Pancreas (tissue), 10 donors: ENCODE results near the gene CD99L2. TPM values are rescaled to one million over a fixed set of nuclear protein-coding genes. Genes with fewer than 3 reads are reported as not detected.

Experiments
- ATAC-seq, 4 donors: fragments of 200-7000 bp; cut with Tn5 transposase; one replicate each; pipeline versions ENCODE4 v1.8.0 to v1.9.1; 2020; ENCODE audit warnings: mild to moderate bottlenecking in 4 of 4, moderate library complexity in 4 of 4
- DNase-seq, 6 donors: peaks; one replicate each; pipeline ENCODE4 v3.0.0-alpha.2; 2020
- FAIRE-seq: peaks from 2 replicates; lab custom pipeline; 2012; peaks lifted over from hg19 to GRCh38; lab: Jason Lieb, UNC
- H3K27ac ChIP-seq, 4 donors: fragments of 200-600 bp; sonication (generic); 1 replicate in 3 of 4; 2 replicates in 1 of 4; pipeline versions ENCODE4 v1.5.0 to v1.8.0; 2020
- H3K27me3 ChIP-seq, 4 donors: fragments of 200-600 bp; one replicate each; pipeline ENCODE4 v1.8.0; 2021
- H3K36me3 ChIP-seq, 3 donors: fragments of 200-600 bp; sonication (generic) in 1 of 3; one replicate each; pipeline versions ENCODE4 v1.5.0 to v1.8.0; 2020 to 2021
- H3K4me1 ChIP-seq, 3 donors: fragments of 200-600 bp; one replicate each; pipeline ENCODE4 v1.8.0; 2021
- H3K4me3 ChIP-seq, 4 donors: fragments of 200-600 bp; sonication (generic) in 2 of 4; one replicate each; pipeline versions ENCODE4 v1.5.0 to v1.8.0; 2020 to 2021
- H3K9me3 ChIP-seq, 4 donors: fragments of 200-600 bp; one replicate each; pipeline ENCODE4 v1.8.0; 2021
- WGBS, 2 donors: extraction: QIAGEN DNeasy Blood & Tissue Kit; methylation state at CpG; one replicate each; pipeline ENCODE4 v1.1.7; 2013; 5-methylcytosine and 5-hydroxymethylcytosine counted together
- intact Hi-C, 3 donors: fragments of 100-400 bp; cut with DNase I; formaldehyde crosslinking; loops; one replicate each; pipeline versions ENCODE4 v1.11.1 to v1.14.2; 2022
- polyA plus RNA-seq, 2 donors: library from polyadenylated mRNA; stranded (reverse); fragments of 200-250 nt; gene quantifications; one replicate each; pipeline ENCODE4 v1.2.3, GENCODE V29; 2013
- total RNA-seq, 6 donors: library from RNA; stranded (reverse); fragmentation: NEBNext Ultra II Directional in 4 of 6; extraction: Animal tissue kit (Norgen Biotek cat#: 25700) in 4 of 6; gene quantifications; one replicate each; pipeline versions ENCODE4 v1.2.1 to v1.2.4, GENCODE V29; 2021 to 2023
- TF ChIP-seq, protein P1 (sequence below), 4 donors: fragments of 200-600 bp; sonication (generic) in 3 of 4; IDR thresholded peaks; one replicate each; pipeline versions ENCODE4 v1.5.0 to v1.8.0; 2021; ENCODE audit warnings: antibody characterized with exemption in 4 of 4
- donor health status: healthy with polysubstance abuse.
- donor health status: DM: no; HTN: no; CAD: no; lungs with moderate emphysema.
- donor health status: DM: no; HTN: no; CAD: no.
- donor health status: control.
- donor health status: control.
- donor health status: Bipolar disorder and iron deficiency.
- donor health status: DM: yes; HTN: yes; CAD: no.
- donor health status: DM: no; HTN: no; CAD: no.
- donor health status: DM: no; HTN: no; CAD: no.
- donor health status: DM: yes; HTN: yes; CAD: no.

CD99L2 gene
- total and polyA plus RNA-seq, 8 donors = 10.4 to 25.1 (median 16.2) TPM

DNA sequence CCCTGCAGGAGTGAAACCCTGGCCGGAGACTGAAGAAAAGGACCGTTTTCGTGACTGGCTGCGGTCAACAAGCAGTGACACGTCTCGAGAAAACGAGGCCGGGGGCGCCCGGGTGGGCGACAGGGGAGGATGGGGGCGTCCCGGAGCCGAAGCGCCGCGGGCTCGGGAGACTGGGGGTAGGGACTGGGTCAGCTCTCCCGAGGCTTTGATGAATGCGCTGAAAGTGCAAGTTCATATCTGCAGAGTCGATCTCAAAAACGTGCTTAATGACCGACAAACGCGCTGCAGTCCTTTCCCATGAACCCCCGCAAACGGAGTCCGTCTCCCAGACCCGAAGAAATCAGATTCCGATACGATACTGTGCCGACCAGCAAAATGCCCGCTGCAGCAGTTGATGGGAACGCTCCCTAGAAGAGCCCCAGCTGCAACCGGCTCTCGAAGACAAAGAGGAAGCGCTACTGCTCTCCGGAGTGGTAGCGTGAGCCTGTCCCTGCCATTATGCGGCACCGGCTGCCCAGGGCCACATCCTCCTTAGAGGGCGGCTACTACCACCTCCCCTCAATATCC is 806 bp upstream of the CD99L2 start:
- Histone ChIP-seq H3K9me3 (no peaks in the 10 kb centered on the region), H3K4me3 (peak overlapping the region; percentile 32 to 56 (median 51)), H3K4me1 (no peaks in the 10 kb centered on the region), H3K27ac (peak overlapping the region in 1 of 4 donors; percentile 19), H3K36me3 (no peaks in the 10 kb centered on the region), H3K27me3 (no peaks in the 10 kb centered on the region)
- DNase-seq = peak in 5 of 6 donors; percentile 1 to 66 (median 31)
- peak; percentile 15 to 61 (median 36) for ATAC-seq
- FAIRE-seq = no peak
- intact Hi-C loops = no loop called here
- TF ChIP-seq, protein P1, sequence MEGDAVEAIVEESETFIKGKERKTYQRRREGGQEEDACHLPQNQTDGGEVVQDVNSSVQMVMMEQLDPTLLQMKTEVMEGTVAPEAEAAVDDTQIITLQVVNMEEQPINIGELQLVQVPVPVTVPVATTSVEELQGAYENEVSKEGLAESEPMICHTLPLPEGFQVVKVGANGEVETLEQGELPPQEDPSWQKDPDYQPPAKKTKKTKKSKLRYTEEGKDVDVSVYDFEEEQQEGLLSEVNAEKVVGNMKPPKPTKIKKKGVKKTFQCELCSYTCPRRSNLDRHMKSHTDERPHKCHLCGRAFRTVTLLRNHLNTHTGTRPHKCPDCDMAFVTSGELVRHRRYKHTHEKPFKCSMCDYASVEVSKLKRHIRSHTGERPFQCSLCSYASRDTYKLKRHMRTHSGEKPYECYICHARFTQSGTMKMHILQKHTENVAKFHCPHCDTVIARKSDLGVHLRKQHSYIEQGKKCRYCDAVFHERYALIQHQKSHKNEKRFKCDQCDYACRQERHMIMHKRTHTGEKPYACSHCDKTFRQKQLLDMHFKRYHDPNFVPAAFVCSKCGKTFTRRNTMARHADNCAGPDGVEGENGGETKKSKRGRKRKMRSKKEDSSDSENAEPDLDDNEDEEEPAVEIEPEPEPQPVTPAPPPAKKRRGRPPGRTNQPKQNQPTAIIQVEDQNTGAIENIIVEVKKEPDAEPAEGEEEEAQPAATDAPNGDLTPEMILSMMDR (IDR thresholded peaks at IDR 0.05) = no peak
- WGBS, 2 donors = 2 to 36% methylated on average over 42 of the region's 42 CpGs

DNA sequence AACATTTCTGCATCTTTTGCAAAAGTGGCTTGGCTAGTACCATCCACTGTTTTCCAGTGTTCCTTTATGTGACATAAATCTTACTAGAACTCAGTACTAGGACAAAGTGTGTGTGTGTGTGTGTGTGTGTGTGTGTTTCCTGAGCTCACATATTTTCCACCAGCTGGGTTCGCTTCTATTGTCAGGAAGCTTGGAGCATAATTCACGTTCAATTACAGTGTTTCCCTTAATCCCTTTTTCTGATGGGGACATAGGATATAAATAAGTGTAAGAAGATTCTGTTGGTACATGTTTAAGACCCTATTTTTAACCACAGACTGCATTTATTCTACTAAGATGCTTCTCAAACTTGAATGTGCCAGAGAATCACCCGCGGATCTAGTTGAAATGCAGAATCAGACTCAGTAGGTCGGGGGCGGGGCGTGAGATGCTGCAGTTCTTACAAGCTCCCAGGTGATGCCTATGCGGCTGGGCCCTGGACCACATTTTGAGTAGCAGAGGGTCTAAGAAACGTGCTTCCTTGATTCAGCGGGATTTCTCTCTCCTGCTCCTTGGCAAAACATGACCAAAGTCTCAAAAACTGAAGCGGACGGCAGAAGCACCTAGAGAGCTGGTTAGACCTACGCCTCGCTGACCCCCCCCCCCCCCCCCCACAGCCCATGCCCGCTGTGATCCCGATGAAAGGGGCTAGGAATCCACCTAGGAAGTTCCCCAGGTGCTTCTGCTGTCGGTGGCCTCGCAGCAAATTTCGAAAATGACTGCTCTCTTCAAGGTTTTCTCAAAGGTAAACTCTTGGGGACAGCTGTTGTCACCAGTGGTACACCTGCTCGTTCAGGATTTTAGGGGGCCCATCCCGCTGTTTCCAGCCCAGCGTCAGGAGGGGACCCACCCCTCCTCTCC is 797 bp downstream of the CD99L2 start:
- no peaks in the 10 kb centered on the region for H3K36me3 ChIP-seq
- ATAC-seq (no peak), DNase-seq (peak in 4 of 6 donors; percentile 15 to 61 (median 22)), FAIRE-seq (no peak)
- TF ChIP-seq, protein P1 (IDR thresholded peaks at IDR 0.05) = no peak
- intact Hi-C loops = no loop called here
- no peaks in the 10 kb centered on the region for H3K4me1 ChIP-seq
- H3K4me3 ChIP-seq = peak overlapping the region; percentile 42 to 56 (median 51)
- WGBS, 2 donors = 2 to 21% methylated on average over 22 of the region's 22 CpGs
- peak overlapping the region in 2 of 4 donors; percentile 31 to 62 for H3K27ac ChIP-seq
- H3K27me3 ChIP-seq = no peaks in the 10 kb centered on the region
- no peaks in the 10 kb centered on the region for H3K9me3 ChIP-seq

DNA sequence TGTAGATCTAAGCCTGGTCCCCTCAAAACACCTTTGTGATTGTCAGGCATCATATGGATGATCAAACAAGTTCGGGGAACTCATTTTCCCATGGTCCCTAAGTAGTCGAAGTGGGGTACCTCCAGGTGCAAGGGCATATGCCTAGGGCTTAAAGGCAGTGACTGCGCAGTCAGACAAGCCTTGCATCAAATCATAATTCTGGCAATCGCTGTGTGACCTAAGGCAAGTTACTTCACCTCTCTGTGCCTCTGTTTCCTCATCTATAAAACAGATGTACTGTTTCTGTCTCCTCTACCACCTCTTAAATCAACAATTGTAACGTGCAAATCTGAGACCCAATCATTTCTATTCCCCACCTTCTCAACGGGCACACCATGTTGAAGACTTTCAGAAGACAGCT is 1.8 kb downstream of the CD99L2 start:
- no peak for ATAC-seq
- WGBS, 2 donors = 74 to 91% methylated on average over 6 of the region's 6 CpGs
- TF ChIP-seq, protein P1 (IDR thresholded peaks at IDR 0.05) = no peak

DNA sequence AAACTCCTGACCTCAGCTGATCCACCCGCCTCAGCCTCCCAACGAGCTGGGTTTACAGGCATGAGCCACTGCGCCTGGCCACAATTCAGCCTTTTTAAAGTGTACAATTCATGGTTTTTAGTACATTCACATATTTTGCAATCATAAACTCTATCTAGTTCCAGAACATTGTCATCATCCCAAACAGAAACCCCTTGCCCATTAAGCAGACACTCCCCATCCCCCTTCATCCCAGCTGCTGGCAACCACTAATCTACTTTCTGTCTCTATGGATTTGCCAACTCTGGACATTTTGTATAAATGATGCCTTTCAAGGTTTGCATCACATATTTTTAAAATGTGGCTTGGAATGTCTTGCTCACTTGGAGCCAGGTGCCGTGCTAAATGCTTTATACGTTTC is 4.5 kb downstream of the CD99L2 start:
- DNase-seq = no peak
- Histone ChIP-seq H3K36me3 (no peaks in the 10 kb centered on the region), H3K9me3 (no peaks in the 10 kb centered on the region), H3K27ac (no peak overlapping the region), H3K4me1 (no peaks in the 10 kb centered on the region), H3K4me3 (no peak overlapping the region), H3K27me3 (no peaks in the 10 kb centered on the region)
- 76 to 94% methylated on average over 5 of the region's 5 CpGs for WGBS, 2 donors
- FAIRE-seq = no peak
- ATAC-seq = no peak
- intact Hi-C loops = no loop called here
- TF ChIP-seq, protein P1 (IDR thresholded peaks at IDR 0.05) = no peak

More for the DNA sequence above, 1.8 kb downstream of the CD99L2 start:
- H3K27ac ChIP-seq = no peak overlapping the region
- FAIRE-seq (no peak), DNase-seq (no peak)
- H3K27me3 ChIP-seq = no peaks in the 10 kb centered on the region
- intact Hi-C loops = no loop called here
- H3K4me1 ChIP-seq = no peaks in the 10 kb centered on the region
- no peak overlapping the region for H3K4me3 ChIP-seq
- no peaks in the 10 kb centered on the region for H3K9me3 ChIP-seq
- no peaks in the 10 kb centered on the region for H3K36me3 ChIP-seq
